ENCODE results near the gene OR2G6.
"Not testable (repeated sequence)": the region's sequence is repeated elsewhere in the genome, so short reads cannot be mapped to it uniquely, and the experiment has no call there.

The OR2G6 gene

DNA sequence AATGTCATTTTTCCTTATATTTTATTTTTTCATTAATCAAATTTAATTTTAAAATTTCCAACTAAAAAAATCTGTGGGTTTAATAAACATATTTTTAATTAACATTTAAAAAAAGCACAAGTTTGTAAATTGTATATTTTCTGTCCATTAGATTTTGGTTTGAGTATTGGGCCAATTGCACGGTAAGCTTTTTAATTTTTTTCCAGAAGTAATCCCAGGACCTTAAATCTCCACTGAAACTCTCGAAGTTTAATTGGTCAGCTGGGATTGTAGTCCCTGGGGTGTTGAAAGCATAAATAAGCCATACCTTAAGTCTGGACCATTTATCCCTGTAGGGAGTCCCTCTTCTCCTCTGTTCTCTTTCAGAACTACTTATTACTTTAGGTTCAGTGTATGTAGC is at the start of gene OR2G6:
Gene OR2G6 (plus strand): TSS at position 301 of the 400 bp plus-strand sequence. CDS start 13,574 bp downstream, outside the sequence.
- not testable (repeated sequence) for DNase-seq (ENCODE audit: low read depth in 2 of 2)

- DNase-seq (ENCODE audit: low read depth in 2 of 2): not testable (repeated sequence)
These were observed 48.8 kb upstream of the OR2G6 start for GRCh38 chr1:248459117-248459516.

GRCh38 chr1:248471154-248471553 is 36.7 kb upstream of the OR2G6 start:
- DNase-seq (ENCODE audit: low read depth in 2 of 2): no peak

- DNase-seq (ENCODE audit: low read depth in 2 of 2): not testable (repeated sequence)
These were observed 35.8 kb upstream of the OR2G6 start for GRCh38 chr1:248472111-248472510.

DNA sequence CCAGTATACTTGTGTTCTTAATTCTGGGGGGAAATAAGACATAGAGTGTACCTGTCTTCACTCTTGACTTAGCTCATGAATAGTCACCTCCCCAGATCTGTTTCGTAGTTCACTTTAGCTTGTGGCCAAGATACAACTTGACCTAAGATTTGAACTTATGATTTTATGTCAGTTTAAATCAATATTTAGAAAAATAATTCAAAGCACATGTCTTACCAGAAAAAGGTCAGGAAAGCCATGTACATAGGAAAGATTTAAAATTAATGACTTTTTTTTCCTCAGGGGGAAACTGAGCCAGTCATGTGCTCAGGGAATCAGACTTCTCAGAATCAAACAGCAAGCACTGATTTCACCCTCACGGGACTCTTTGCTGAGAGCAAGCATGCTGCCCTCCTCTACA is 34.8 kb upstream of the OR2G6 start, which contains the start of gene OR2T3:
Gene OR2T3 (plus strand): TSS at position 301 of the 400 bp plus-strand sequence. CDS start 0 bp downstream, at position 301.
- DNase-seq (ENCODE audit: low read depth in 2 of 2): not testable (repeated sequence)

- DNase-seq (ENCODE audit: low read depth in 2 of 2): not testable (repeated sequence)
These were observed 32.2 kb upstream of the OR2G6 start for GRCh38 chr1:248475660-248476059.

GRCh38 chr1:248481686-248482579 is 25.9 kb upstream of the OR2G6 start:
- not testable (repeated sequence) for DNase-seq (ENCODE audit: low read depth in 2 of 2)

GRCh38 chr1:248488289-248488688 is 19.6 kb upstream of the OR2G6 start, which contains the start of gene OR2T5:
OR2T5 (plus strand) TSS chr1:248488589; CDS start chr1:248488589, 0 bp downstream.
- not testable (repeated sequence) for DNase-seq (ENCODE audit: low read depth in 2 of 2)

DNA sequence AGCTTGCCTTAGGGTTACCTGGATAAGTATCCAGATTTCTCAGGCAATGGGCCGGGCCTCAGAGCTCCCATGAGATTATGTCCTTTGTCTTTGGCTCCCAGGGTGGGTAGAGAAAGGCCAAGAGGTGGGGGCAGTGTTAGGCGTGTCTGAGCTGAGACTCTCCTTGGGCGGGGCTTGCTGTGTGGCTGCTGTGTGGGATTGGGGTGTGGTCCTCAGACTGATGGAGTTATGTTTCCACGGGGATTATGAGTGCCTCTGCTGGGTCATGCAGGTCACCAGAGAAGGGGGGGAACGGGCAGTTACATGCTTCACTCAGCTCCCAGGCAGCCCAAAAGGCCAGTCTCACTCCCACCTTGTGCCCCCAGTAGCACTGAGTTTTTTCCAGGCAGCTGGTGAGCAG is 11.2 kb upstream of the OR2G6 start:
- not testable (repeated sequence) for DNase-seq (ENCODE audit: low read depth in 2 of 2)

GRCh38 chr1:248500305-248501035 is 7.4 kb upstream of the OR2G6 start:
- DNase-seq (ENCODE audit: low read depth in 2 of 2): not testable (repeated sequence)

DNA sequence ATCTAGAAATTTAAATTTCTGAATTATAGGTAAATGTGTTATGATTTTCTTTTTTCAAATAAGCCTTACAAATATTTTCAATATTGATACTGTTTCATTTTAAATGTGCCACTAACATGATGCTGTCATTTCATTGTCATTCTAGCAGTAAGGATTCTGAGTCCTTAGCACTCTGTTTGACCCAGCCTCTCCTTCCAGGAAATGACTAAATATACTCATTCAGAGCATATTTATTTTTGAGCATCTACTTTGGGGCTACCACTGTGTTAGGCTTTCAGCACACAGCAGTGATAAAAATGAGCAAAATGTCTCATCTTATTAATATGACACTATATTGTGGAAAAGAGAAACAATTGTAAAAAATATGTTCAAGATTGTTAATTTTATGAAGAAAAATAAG is 2.3 kb downstream of the OR2G6 start:
- not testable (repeated sequence) for DNase-seq (ENCODE audit: low read depth in 2 of 2)

DNA sequence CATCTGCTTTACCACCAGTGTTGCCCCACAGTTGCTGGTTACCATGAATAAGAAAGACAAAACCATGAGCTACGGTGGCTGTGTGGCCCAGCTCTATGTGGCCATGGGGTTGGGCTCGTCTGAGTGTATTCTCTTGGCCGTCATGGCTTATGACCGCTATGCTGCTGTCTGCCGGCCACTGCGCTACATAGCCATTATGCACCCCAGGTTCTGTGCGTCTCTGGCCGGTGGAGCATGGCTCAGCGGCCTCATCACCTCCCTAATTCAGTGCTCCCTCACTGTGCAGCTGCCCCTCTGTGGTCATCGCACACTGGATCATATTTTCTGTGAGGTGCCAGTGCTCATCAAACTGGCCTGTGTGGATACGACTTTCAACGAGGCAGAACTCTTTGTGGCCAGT is 14.0 kb downstream of the OR2G6 start:
- DNase-seq (ENCODE audit: low read depth in 2 of 2): no peak

DNA sequence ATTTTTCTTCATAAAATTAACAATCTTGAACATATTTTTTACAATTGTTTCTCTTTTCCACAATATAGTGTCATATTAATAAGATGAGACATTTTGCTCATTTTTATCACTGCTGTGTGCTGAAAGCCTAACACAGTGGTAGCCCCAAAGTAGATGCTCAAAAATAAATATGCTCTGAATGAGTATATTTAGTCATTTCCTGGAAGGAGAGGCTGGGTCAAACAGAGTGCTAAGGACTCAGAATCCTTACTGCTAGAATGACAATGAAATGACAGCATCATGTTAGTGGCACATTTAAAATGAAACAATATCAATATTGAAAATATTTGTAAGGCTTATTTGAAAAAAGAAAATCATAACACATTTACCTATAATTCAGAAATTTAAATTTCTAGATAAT is 29.6 kb downstream of the OR2G6 start:
- not testable (repeated sequence) for DNase-seq (ENCODE audit: low read depth in 2 of 2)

DNA sequence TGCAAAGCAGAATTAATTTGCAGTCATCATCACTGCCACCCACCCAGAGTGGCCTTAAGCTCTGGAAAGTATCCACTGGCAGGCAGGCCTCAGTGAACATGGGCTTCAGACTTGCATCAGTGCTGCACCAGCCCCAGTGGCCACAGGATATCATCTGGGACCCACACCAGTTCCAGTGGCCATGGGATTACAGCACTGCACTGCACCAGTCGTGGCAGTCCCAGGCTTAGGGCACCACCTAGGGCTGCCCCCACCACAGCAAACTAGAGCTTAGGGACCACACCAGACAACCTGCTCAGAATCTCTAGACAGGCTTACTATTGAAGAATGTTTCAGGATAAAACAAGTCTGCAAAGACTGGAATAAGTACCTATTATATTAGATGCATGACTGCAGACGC is 39.5 kb downstream of the OR2G6 start:
- DNase-seq (ENCODE audit: low read depth in 2 of 2): not testable (repeated sequence)

DNA sequence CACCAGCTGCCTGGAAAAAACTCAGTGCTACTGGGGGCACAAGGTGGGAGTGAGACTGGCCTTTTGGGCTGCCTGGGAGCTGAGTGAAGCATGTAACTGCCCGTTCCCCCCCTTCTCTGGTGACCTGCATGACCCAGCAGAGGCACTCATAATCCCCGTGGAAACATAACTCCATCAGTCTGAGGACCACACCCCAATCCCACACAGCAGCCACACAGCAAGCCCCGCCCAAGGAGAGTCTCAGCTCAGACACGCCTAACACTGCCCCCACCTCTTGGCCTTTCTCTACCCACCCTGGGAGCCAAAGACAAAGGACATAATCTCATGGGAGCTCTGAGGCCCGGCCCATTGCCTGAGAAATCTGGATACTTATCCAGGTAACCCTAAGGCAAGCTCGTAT is 43.2 kb downstream of the OR2G6 start:
- not testable (repeated sequence) for DNase-seq (ENCODE audit: low read depth in 2 of 2)

DNA sequence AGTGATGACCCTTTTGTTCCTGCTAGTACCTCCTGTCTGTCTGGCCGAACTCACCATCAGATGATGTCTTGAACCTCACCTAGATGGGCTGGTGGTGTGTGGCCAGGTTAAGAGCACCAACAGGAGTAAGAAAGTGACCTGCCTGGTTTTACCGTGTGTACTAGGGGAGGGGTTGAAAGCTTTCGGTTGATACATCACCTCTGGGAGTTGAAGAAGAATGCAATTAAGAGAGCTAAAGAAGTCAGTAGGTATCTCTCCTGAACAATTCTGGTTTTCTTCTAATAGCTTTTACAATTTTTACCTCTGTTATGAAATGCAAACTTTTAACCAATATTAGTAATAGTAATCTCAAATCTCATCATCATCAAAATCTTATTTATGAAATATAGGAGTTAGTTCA is 54.8 kb downstream of the OR2G6 start, which contains the start of gene OR2T29:
Gene OR2T29 (minus strand): TSS at position 101 of the 400 bp plus-strand sequence. CDS start 3,281 bp downstream, outside the sequence.
- DNase-seq (ENCODE audit: low read depth in 2 of 2): not testable (repeated sequence)

DNA sequence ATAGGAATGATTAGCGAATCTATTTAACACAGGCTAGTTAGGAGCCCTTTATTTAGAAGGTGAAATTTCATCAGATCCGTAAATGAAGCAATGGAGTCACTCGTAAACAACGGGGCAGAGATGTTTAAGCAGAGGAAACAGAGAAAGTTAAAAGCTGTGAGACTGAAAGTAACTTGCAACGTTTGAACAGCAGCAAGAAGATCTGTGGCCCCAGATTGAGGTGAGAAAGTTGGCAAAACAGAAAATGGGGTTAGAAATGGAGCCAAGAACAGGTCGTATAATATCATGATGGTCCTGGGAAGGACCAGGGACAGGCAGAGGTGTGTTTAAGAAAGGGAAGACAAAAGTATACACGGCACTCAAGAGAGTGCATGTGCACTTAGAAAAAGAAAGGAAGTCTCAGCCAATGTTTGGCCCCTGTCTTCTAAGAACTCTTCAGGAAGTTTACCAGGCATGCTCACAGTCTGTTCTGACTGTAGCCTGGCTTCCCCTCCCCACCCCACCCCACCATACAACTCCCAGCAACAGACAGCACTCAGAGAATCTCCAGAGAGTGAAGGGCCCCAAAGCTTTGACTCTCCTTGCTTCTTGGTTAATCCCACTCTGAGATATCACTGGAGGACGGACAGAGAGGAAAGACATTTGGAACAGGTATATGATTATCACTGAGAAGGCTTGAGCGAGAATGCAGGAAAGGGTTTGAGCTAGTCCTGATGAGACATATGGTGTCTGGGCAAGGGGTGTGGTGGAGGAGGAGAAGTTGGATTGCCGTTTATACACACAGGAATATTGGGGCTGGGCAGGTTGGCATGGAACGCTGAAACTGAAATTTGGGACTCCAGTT is 57.9 kb downstream of the OR2G6 start:
- DNase-seq (ENCODE audit: low read depth in 2 of 2): not testable (repeated sequence)

DNA sequence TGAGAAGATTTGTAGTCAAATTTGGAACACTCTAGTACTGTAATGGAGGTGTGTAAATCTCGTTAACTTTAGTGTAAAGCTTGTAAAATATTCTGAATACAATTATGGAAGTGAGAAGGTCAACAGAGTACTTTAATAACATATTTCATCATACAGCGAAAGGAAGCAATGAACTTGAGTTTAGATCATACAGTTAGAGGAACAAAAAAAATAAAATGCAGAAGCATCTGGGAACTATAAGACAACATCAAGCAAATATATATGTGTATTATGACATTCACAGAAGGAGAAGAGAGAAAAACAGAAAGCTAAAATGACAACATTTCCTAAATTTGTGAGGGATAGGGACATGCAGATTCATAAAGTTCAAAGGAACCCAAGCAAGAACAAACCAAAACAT is 61.2 kb downstream of the OR2G6 start:
- DNase-seq (ENCODE audit: low read depth in 2 of 2): not testable (repeated sequence)

GRCh38 chr1:248570811-248571210 is 62.9 kb downstream of the OR2G6 start:
- not testable (repeated sequence) for DNase-seq (ENCODE audit: low read depth in 2 of 2)

DNA sequence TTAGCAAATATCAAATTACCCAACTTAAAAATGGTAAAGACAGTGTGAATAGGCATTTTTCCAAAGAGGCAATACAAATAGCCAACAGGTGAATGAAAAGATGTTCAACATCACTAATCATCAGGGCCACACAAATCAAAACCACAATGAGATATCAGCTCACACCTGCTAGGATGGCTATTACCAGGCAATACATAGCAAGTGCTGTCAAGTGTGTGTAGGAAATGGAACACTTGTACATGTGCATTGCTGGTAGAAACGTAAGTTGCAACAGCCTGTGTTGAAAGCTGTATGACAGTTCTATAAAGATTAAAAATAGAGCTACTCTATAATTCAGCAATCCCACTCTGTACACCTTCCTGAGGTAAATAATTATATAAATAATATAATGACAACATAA is 64.2 kb downstream of the OR2G6 start:
- not testable (repeated sequence) for DNase-seq (ENCODE audit: low read depth in 2 of 2)

DNA sequence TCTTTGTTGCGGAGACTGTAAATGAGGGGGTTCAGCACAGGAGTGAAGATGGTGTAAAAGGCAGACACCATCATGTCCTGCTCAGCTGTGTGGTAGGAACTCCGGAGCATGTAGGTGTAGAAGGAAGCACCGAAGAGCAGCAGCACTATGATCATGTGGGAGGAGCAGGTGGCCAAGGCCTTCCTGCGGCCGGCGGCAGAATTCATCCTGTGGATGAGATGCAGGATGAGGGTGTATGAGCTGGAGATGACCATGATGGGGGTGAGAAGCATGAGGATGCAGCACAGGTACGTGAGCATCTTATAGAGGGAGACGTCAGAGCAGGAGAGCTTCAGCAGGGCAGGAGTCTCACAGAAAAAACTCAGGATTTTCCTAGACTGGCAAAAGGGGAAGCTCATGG is 66.0 kb downstream of the OR2G6 start:
- DNase-seq (ENCODE audit: low read depth in 2 of 2): not testable (repeated sequence)

Measured in stimulated activated CD8-positive, alpha-beta memory T cell treated with anti-CD3 and anti-CD28 coated beads, Interleukin-7, amount 100 ng/mL, for 1 hour (primary cell).